ENCODE measurements around the gene NGF. TPM values are rescaled to one million over a fixed set of nuclear protein-coding genes. Genes with fewer than 3 reads are reported as not detected.

Gene NGF
- total and polyA plus RNA-seq, 2 of the 8 experiments (the other 6 are each of a cell fraction or from before 2014, with no cell fraction given) = 1.6 TPM; not detected in 1

DNA sequence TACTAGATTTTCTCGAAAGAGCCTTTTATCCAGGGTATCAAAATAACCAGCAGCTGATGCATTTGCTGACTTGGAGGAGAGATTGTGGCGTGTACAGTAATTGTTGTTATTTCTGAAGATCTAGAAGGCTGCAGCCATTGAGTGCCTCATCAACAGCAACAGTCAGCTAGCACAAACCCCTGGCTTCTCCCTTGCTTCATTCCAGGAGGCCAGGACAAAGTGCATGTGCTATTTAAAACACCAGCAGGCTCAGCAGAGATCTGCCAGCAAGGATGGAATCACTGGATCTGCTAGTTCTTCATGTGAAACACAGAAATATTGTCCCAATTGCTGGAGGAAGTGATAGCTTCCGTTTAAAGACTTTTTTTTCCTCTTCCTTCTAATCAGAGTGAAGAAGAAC lies 2.8 kb upstream of the NGF start:
- TF ChIP-seq SP4 (IDR thresholded peaks at IDR 0.05; ENCODE audit: low read length) (no peak), CBX8 (IDR thresholded peaks at IDR 0.05; ENCODE audit: borderline replicate concordance, low read depth, low read length) (no peak), TEAD4 (IDR thresholded peaks at IDR 0.05; ENCODE audit: low read depth, low read length) (no peak), HDAC6 (IDR thresholded peaks at IDR 0.05; ENCODE audit: low read depth, low read length) (no peak), SP2 (IDR thresholded peaks at IDR 0.05; ENCODE audit: low read length) (no peak), NRF1 (IDR thresholded peaks at IDR 0.05; ENCODE audit: low read depth, low read length) (no peak), RXRA (IDR thresholded peaks at IDR 0.05; ENCODE audit: insufficient read depth, low read depth, low read length) (no peak), CHD2 (IDR thresholded peaks at IDR 0.05; ENCODE audit: low read length) (no peak), KDM5A (IDR thresholded peaks at IDR 0.05; ENCODE audit: low read length) (no peak), PHF8 (conservative IDR thresholded peaks at IDR 0.05; ENCODE audit: low read depth, low read length) (no peak), RAD21 (IDR thresholded peaks at IDR 0.05 in 1 of 2, conservative IDR thresholded peaks at IDR 0.05 in 1 of 2; ENCODE audit: low read depth in 2 of 2, low read length in 2 of 2) (no peak), POLR2AphosphoS5 (IDR thresholded peaks at IDR 0.05; ENCODE audit: low read depth, low read length) (no peak), CBX5 (IDR thresholded peaks at IDR 0.05; ENCODE audit: low read depth, low read length) (no peak)
- TF ChIP-seq, protein P1, sequence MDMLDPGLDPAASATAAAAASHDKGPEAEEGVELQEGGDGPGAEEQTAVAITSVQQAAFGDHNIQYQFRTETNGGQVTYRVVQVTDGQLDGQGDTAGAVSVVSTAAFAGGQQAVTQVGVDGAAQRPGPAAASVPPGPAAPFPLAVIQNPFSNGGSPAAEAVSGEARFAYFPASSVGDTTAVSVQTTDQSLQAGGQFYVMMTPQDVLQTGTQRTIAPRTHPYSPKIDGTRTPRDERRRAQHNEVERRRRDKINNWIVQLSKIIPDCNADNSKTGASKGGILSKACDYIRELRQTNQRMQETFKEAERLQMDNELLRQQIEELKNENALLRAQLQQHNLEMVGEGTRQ (IDR thresholded peaks at IDR 0.05; ENCODE audit: low read length) = no peak
- Histone ChIP-seq H3K79me1 (ENCODE audit: low read depth, low read length) (no peaks in the 10 kb centered on the region), H3K18ac (ENCODE audit: extremely low read depth, low read length) (no peak overlapping the region), H4K20me1 (replicated peaks in 1 of 2; ENCODE audit: control insufficient read depth in 1 of 2, insufficient read depth in 2 of 2, low read length in 2 of 2) (peaks cover 0 to 2% of the 10 kb centered on the region in 2 experiments), H4K8ac (ENCODE audit: extremely low read depth, insufficient read depth, low read length) (no peak overlapping the region), H3K27ac (ENCODE audit: low read depth, low read length) (no peak overlapping the region), H3K27me3 (replicated peaks in 1 of 4; ENCODE audit: control insufficient read depth in 3 of 4, extremely low read depth in 1 of 4, insufficient read depth in 3 of 4, low read length in 3 of 4) (peaks cover 7 to 38% (median 29%) of the 10 kb centered on the region in 4 experiments), H3K9me3 (ENCODE audit: insufficient read depth in 2 of 2, low read depth in 1 of 2, low read length in 1 of 2) (no peaks in the 10 kb centered on the region), H3K4me2 (ENCODE audit: insufficient read depth in 1 of 2, low read depth in 2 of 2, low read length in 2 of 2) (no peak overlapping the region), H2BK12ac (ENCODE audit: low read depth, low read length) (no peak overlapping the region), H2BK5ac (ENCODE audit: low read depth, low read length) (no peak overlapping the region), H3K56ac (replicated peaks; ENCODE audit: insufficient read length, low read depth, low read length) (no peak overlapping the region), H3K4me3 (ENCODE audit: extremely low read depth in 1 of 4, insufficient read depth in 2 of 4, low read depth in 3 of 4, low read length in 4 of 4) (no peak overlapping the region), H3K4me1 (replicated peaks in 1 of 4; ENCODE audit: control insufficient read depth in 3 of 4, insufficient read depth in 4 of 4, low read length in 3 of 4) (peaks cover 0 to 9% (median 0%) of the 10 kb centered on the region in 4 experiments; a peak in 4 of 7 replicates), H2BK120ac (replicated peaks; ENCODE audit: low read depth, low read length) (no peak overlapping the region), H3K14ac (ENCODE audit: insufficient read length) (no peak overlapping the region), H2AFZ (ENCODE audit: low read length) (no peak overlapping the region), H4K5ac (ENCODE audit: insufficient read length, low read depth, low read length) (no peak overlapping the region), H3K36me3 (ENCODE audit: control insufficient read depth in 2 of 4, insufficient read depth in 4 of 4, low read length in 3 of 4) (no peaks in the 10 kb centered on the region), H2BK20ac (ENCODE audit: low read length) (no peak overlapping the region), H3K4ac (replicated peaks; ENCODE audit: insufficient read length, low read depth, low read length) (no peak overlapping the region), H4K91ac (replicated peaks; ENCODE audit: insufficient read length, low read length) (no peak overlapping the region), H3K23ac (ENCODE audit: insufficient read length) (no peak overlapping the region), H3K23me2 (ENCODE audit: low read depth, low read length) (peaks cover 8% of the 10 kb centered on the region; the same call in 1 of the 2 replicates), H2BK15ac (ENCODE audit: low read length) (no peak overlapping the region), H3K9ac (replicated peaks in 1 of 4; ENCODE audit: extremely low read depth in 1 of 4, low read depth in 3 of 4, low read length in 3 of 4) (no peak overlapping the region), H2AK5ac (ENCODE audit: low read depth, low read length) (no peak overlapping the region), H3K79me2 (ENCODE audit: control insufficient read depth in 1 of 2, insufficient read depth in 2 of 2, low read length in 2 of 2) (no peaks in the 10 kb centered on the region)
- FAIRE-seq (no peak), DNase-seq (ENCODE audit: low read depth in 1 of 2, low spot score in 2 of 2) (no peak)
- 73% methylated on average over 3 of the region's 3 CpGs; no CpG with 5 or more reads in 1 of the 2 experiments for WGBS, 2 experiments (ENCODE audit: extremely low coverage in 1 of 2, insufficient coverage in 1 of 2, insufficient read length in 1 of 2, insufficient replicate concordance in 2 of 2, low coverage in 1 of 2, low lambda C conversion rate in 2 of 2, missing lambda C conversion rate in 1 of 2)
- POLR2A ChIA-PET (ENCODE audit: partially characterized antibody) = no interaction called here
- CTCF ChIA-PET (ENCODE audit: partially characterized antibody) = interaction anchor here (0.6 to 3.1 kb wide), 4 partner anchors 9 to 218 kb away, joined by 3 to 12 read pairs (median 4); no protein-coding TSS in a partner anchor

Data from H1 (cell line).